Subcutaneous adipose tissue (tissue), 4 donors: ENCODE results near the gene SMIM36. TPM values are rescaled to one million over a fixed set of nuclear protein-coding genes. Genes with fewer than 3 reads are reported as not detected.

ENCODE experiments used
- total RNA-seq, 4 donors: library from RNA; depleted of rRNA; stranded (reverse); fragments of >200 nt; gene quantifications; one replicate each; pipeline ENCODE4 v1.1.0, GENCODE V29; 2016
- TF ChIP-seq, protein P1 (sequence below): fragments of 450-650 bp; IDR thresholded peaks from one replicate; pipeline ENCODE4 v1.5.1; 2016; ENCODE audit warnings: low read depth, mild to moderate bottlenecking, control low read depth, antibody characterized with exemption, moderate library complexity

The SMIM36 gene
- total RNA-seq, 4 donors from 2014 or later = not detected

DNA sequence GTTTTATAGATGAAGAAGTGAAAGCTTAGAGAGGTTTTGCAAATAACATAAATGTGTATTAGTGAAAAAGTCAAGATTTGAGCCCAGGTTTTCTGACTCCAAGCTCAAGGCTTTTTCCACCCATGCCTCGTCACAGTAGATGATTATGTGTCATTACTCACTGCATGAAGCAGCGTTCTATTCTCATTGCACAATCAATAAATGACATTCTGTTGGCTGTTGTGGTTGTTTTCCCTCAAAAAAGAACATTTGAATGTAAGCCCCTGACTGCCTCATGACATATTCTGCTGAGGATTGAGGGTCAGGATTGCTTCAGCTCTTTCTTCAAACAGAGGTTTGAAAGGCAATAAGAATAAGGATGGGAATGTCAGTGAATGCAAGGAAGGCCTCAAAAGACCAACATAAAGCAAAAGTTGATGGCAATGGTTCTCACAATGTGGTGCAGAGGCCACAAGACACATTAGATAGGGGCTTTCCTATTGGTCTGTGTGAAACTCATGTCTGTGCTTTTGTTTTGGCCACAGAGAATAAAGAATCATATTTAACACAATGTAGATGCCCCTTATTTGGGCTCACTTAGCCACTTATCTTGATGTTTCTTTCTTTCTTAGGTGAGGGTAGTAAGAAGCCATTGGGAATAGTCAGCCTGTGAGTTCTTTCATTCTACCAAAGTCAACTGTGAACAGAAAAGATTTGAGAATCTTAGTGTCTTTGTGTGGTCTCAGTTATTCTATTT, 84.2 kb downstream of the SMIM36 start:
- TF ChIP-seq, protein P1, sequence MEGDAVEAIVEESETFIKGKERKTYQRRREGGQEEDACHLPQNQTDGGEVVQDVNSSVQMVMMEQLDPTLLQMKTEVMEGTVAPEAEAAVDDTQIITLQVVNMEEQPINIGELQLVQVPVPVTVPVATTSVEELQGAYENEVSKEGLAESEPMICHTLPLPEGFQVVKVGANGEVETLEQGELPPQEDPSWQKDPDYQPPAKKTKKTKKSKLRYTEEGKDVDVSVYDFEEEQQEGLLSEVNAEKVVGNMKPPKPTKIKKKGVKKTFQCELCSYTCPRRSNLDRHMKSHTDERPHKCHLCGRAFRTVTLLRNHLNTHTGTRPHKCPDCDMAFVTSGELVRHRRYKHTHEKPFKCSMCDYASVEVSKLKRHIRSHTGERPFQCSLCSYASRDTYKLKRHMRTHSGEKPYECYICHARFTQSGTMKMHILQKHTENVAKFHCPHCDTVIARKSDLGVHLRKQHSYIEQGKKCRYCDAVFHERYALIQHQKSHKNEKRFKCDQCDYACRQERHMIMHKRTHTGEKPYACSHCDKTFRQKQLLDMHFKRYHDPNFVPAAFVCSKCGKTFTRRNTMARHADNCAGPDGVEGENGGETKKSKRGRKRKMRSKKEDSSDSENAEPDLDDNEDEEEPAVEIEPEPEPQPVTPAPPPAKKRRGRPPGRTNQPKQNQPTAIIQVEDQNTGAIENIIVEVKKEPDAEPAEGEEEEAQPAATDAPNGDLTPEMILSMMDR = no peak

DNA sequence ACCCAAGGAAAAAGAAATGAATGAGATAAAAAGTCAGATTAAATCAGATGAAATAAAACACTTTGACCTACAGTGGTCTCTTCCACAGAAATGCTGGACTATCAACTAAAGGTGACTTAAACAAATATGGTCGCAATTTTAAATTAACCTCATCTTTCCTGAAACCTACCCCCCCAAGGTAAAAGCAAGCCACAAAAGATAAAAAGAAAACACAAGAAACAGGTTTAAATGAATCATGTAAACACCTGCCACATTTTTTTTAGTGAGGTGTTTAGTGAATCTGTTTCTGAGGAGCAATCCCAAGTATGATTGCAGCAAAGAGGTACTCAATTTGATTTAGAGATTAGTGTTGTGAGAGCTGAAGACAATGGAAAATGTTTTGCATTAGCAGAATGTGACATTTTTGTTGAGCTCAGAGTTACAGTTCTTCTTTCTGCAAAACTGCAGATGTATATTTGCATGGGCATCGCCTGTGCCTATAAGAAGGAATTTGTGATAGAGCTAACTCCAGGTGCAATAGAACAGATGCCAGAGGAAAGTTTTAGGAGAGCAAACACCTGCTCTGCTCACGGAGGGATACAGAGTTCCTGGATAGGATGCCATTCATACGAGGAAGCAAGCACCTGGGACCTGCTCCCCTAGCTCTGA, 86.2 kb downstream of the SMIM36 start:
- TF ChIP-seq, protein P1 = no peak

DNA sequence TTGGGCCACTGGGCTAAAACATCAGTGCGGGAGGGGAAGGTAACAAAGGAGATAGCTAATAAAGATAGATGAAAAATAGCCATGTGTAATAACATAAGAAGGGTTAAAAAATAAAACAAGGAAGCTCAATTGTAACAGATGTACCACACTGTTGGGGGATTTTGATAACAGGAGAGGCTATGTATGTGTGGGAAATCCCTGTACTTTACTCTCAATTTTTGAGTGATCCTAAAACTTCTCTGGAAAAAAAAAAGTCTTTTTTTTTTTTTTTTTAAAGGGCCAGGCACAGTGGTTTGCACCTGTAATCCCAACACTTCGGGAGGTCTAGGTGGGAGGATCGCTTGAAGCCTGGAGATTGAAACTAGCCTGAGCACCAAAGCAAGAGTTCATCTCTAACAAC, 87.7 kb downstream of the SMIM36 start:
- TF ChIP-seq, protein P1 = no peak

GRCh38 chr17:55421179-55421934, 89.9 kb downstream of the SMIM36 start, which contains the start of gene MMD:
Gene MMD, minus strand, starts transcription at chr17:55421835. Its CDS starts 140 bp downstream, at chr17:55421695.
- TF ChIP-seq, protein P1 = no peak

DNA sequence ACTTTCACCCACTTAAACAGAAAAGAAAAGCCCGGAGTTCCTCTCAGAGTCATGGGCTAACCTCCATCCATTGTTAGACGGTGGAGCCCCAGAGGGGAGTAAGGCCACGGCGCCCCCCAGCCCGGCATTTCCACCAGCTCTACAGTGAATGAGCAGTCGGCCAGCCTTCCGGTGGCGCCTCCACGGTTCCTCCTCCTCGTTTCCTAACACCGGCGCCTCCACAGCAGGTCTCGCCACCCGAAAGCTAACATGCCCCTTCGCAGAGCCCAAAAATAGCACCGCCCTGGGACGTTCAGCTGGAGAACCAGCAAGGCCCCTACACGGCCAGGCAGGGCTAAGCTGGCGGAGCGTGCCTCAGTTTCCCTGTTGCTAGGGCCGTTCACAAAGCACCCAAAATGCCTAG, 90.5 kb downstream of the SMIM36 start:
- TF ChIP-seq, protein P1 = no peak

DNA sequence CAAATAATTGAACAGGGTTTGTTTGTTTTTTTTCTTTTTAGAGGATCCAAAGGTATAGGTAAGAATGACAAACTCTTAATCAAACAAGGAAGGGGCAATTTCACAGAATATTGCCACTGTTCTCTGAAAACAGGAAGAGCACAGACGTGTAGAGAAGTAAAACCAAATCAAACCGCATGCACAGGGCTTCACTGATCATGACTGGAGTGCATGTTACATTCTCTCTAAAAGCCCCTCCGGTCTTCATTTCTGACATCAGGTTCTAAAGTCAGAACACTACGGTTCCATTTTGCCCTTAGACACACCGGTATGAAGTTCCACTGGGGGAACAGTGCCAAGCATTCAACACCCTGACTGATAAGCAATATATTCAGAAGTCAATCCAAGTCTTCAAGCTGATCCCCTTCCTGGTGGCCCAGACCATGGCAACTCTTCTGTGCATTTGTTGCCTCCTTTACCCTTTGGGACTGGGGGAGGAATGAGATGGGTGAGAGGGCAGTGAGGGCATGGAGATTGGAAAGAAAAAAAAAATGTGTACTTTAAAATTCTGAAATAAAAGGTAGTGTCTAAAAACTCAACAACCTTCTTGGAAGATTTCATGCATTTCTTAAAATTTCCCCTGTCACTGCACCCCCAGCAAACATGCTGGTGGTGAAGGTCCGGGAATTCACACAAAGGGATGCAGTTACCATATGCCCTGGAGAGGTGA, 91.0 kb downstream of the SMIM36 start:
- TF ChIP-seq, protein P1 = no peak
